Left hindlimb (tissue), 1 donor: ENCODE data around the gene RAD9A.

Experiments used
- DNase-seq: peaks from one replicate; pipeline ENCODE4 v3.0.0-alpha.2; 2018

RAD9A gene

GRCh38 chr11:67442504-67443404 is 51.0 kb downstream of the RAD9A start:
- no peak for DNase-seq

GRCh38 chr11:67445515-67445914 is 53.7 kb downstream of the RAD9A start:
- DNase-seq: no peak
